Endodermal cell (in vitro differentiated cells): ENCODE measurements around the gene GAREM1. TPM values are rescaled to one million over a fixed set of nuclear protein-coding genes. Genes with fewer than 3 reads are reported as not detected.

Experiments
- DNase-seq: peaks from one replicate; pipeline ENCODE4 v3.0.0-alpha.2; 2017
- H3K27ac ChIP-seq: 2 replicates; pipeline ENCODE4 v1.5.1; 2013; ENCODE audit warnings: mild to moderate bottlenecking, low read depth, low read length, moderate library complexity
- H3K27me3 ChIP-seq: 2 replicates; pipeline ENCODE4 v1.6.1; 2013; ENCODE audit warnings: mild to moderate bottlenecking, low read length, moderate library complexity; ENCODE audit not compliant: insufficient read depth, control insufficient read depth, poor library complexity, severe bottlenecking
- H3K36me3 ChIP-seq: 2 replicates; pipeline ENCODE4 v1.7.0; 2013; ENCODE audit warnings: mild to moderate bottlenecking, low read length, moderate library complexity; ENCODE audit not compliant: control insufficient read depth, insufficient read depth
- H3K4me1 ChIP-seq: one replicate; pipeline ENCODE4 v1.7.0; 2013; ENCODE audit warnings: low read length; ENCODE audit not compliant: control insufficient read depth, insufficient read depth
- H3K4me3 ChIP-seq: 2 replicates; pipeline ENCODE4 v1.5.1; 2013; ENCODE audit warnings: mild to moderate bottlenecking, low read length, moderate library complexity
- H3K9ac ChIP-seq: 2 replicates; pipeline ENCODE4 v1.6.1; 2013; ENCODE audit warnings: mild to moderate bottlenecking, low read length, moderate library complexity; ENCODE audit not compliant: poor library complexity, severe bottlenecking; ENCODE audit errors: extremely low read depth
- H3K9me3 ChIP-seq: 2 replicates; pipeline ENCODE4 v1.6.1; 2013; ENCODE audit warnings: mild to moderate bottlenecking, low read length, moderate library complexity; ENCODE audit not compliant: control insufficient read depth
- H3K27ac Mint-ChIP-seq: 2 replicates; pipeline ENCODE4 v1.8.0; 2020; ENCODE audit warnings: mixed read lengths
- H3K27me3 Mint-ChIP-seq: 2 replicates; pipeline ENCODE4 v1.8.0; 2021; ENCODE audit warnings: mild to moderate bottlenecking, mixed read lengths; ENCODE audit not compliant: insufficient read depth
- H3K36me3 Mint-ChIP-seq: 2 replicates; pipeline ENCODE4 v1.8.0; 2020; ENCODE audit warnings: low read depth, mixed read lengths
- H3K4me1 Mint-ChIP-seq: 2 replicates; pipeline ENCODE4 v1.8.0; 2020; ENCODE audit warnings: mixed read lengths
- H3K4me3 Mint-ChIP-seq: 2 replicates; pipeline ENCODE4 v1.8.0; 2020; ENCODE audit warnings: mild to moderate bottlenecking, moderate library complexity, mixed read lengths
- H3K9me3 Mint-ChIP-seq: 2 replicates; pipeline ENCODE4 v1.8.0; 2020; ENCODE audit warnings: mild to moderate bottlenecking, mixed read lengths
- CTCF ChIP-seq: fragments of 200-600 bp; sonication (generic); conservative IDR thresholded peaks from 2 replicates; pipeline ENCODE4 v1.5.0; 2021; ENCODE audit warnings: antibody characterized with exemption, mild to moderate bottlenecking
- WGBS, 2 experiments: methylation state at CpG; one replicate each; pipeline versions ENCODE4 v1.1.5 to v1.1.7; 2013; ENCODE audit warnings: missing lambda C conversion rate in 2 of 2, mixed read lengths in 1 of 2; ENCODE audit not compliant: insufficient coverage in 1 of 2, insufficient read length in 1 of 2; 5-methylcytosine and 5-hydroxymethylcytosine counted together
- total RNA-seq, 2 donors: library from RNA; stranded (reverse); fragmentation: NEBNext Ultra II Directional in 1 of 2; extraction: Animal tissue kit (Norgen Biotek cat#: 25700) in 1 of 2; gene quantifications; 2 replicates in 1 of 2; 3 replicates in 1 of 2; pipeline ENCODE4 v1.2.1, GENCODE V29; 2021

GAREM1 gene
- total RNA-seq, 2 donors from 2014 or later = 9.2 to 9.4 TPM

GRCh38 chr18:32460171-32460731, 10.4 kb downstream of the GAREM1 start:
- peaks cover 14% of the 10 kb centered on the region for H3K4me1 Mint-ChIP-seq
- Histone ChIP-seq H3K27ac (no peak overlapping the region), H3K4me1 (no peaks in the 10 kb centered on the region), H3K27me3 (no peaks in the 10 kb centered on the region), H3K9me3 (no peaks in the 10 kb centered on the region), H3K36me3 (no peaks in the 10 kb centered on the region), H3K9ac (no peak overlapping the region), H3K4me3 (no peak overlapping the region)
- peaks cover 2% of the 10 kb centered on the region for H3K36me3 Mint-ChIP-seq
- no peak for TF ChIP-seq CTCF
- H3K27me3 Mint-ChIP-seq = no peaks in the 10 kb centered on the region
- H3K9me3 Mint-ChIP-seq = no peaks in the 10 kb centered on the region
- DNase-seq = no peak
- H3K27ac Mint-ChIP-seq = no peak overlapping the region
- H3K4me3 Mint-ChIP-seq = no peak overlapping the region
- WGBS, 2 experiments = 92 to 95% methylated on average over 3 to 4 of the region's 4 CpGs

GRCh38 chr18:32459361-32460101, 11.2 kb downstream of the GAREM1 start:
- Histone ChIP-seq H3K36me3 (no peaks in the 10 kb centered on the region), H3K27ac (no peak overlapping the region), H3K27me3 (no peaks in the 10 kb centered on the region), H3K4me3 (no peak overlapping the region), H3K4me1 (no peaks in the 10 kb centered on the region), H3K9ac (no peak overlapping the region), H3K9me3 (no peaks in the 10 kb centered on the region)
- Mint-ChIP-seq H3K9me3 (no peaks in the 10 kb centered on the region), H3K27ac (no peak overlapping the region), H3K36me3 (peaks cover 2% of the 10 kb centered on the region), H3K27me3 (no peaks in the 10 kb centered on the region), H3K4me1 (peaks cover 8% of the 10 kb centered on the region), H3K4me3 (no peak overlapping the region)
- no peak for TF ChIP-seq CTCF
- DNase-seq = no peak
- WGBS, 2 experiments = 80 to 91% methylated on average over 1 to 4 of the region's 4 CpGs

- H3K36me3 Mint-ChIP-seq = no peaks in the 10 kb centered on the region
- H3K4me1 Mint-ChIP-seq = peaks cover 12% of the 10 kb centered on the region
- Histone ChIP-seq H3K27ac (no peak overlapping the region), H3K4me3 (no peak overlapping the region), H3K27me3 (no peaks in the 10 kb centered on the region), H3K4me1 (no peaks in the 10 kb centered on the region), H3K9me3 (no peaks in the 10 kb centered on the region), H3K36me3 (no peaks in the 10 kb centered on the region), H3K9ac (no peak overlapping the region)
- 78 to 100% methylated on average over 1 of the region's 1 CpG for WGBS, 2 experiments
- no peaks in the 10 kb centered on the region for H3K27me3 Mint-ChIP-seq
- H3K27ac Mint-ChIP-seq = no peak overlapping the region
- DNase-seq = no peak
- H3K4me3 Mint-ChIP-seq = no peak overlapping the region
- no peak for TF ChIP-seq CTCF
- no peaks in the 10 kb centered on the region for H3K9me3 Mint-ChIP-seq
These were observed 15.3 kb downstream of the GAREM1 start for GRCh38 chr18:32455361-32455760.
